Chondrocyte (in vitro differentiated cells): ENCODE measurements around the gene RPL10A. TPM values are rescaled to one million over a fixed set of nuclear protein-coding genes. Genes with fewer than 3 reads are reported as not detected.
A peak's percentile ranks its signal among the peaks of the same experiment; 100 is the strongest.

Experiments used
- DNase-seq: peaks from one replicate; pipeline ENCODE4 v3.0.0; 2021; ENCODE audit warnings: mixed read lengths, low spot score
- H3K27ac Mint-ChIP-seq: one replicate; pipeline ENCODE4 v1.8.0; 2021; ENCODE audit warnings: mild to moderate bottlenecking, moderate library complexity, mixed read lengths; ENCODE audit not compliant: unreplicated experiment
- H3K27me3 Mint-ChIP-seq: 2 replicates; pipeline ENCODE4 v1.8.0; 2021; ENCODE audit warnings: low read depth, mixed read lengths
- H3K36me3 Mint-ChIP-seq: 2 replicates; pipeline ENCODE4 v1.8.0; 2021; ENCODE audit warnings: low read depth, mixed read lengths
- H3K4me1 Mint-ChIP-seq: 2 replicates; pipeline ENCODE4 v1.8.0; 2021; ENCODE audit warnings: low read depth, mild to moderate bottlenecking, mixed read lengths
- H3K4me3 Mint-ChIP-seq: one replicate; pipeline ENCODE4 v1.8.0; 2021; ENCODE audit warnings: mild to moderate bottlenecking, moderate library complexity, mixed read lengths; ENCODE audit not compliant: unreplicated experiment
- H3K9me3 Mint-ChIP-seq: 2 replicates; pipeline ENCODE4 v1.8.0; 2021; ENCODE audit warnings: low read depth, mixed read lengths
- total RNA-seq: library from RNA; stranded (reverse); gene quantifications from 3 replicates; pipeline ENCODE4 v1.2.1, GENCODE V29; 2021
- TF ChIP-seq, protein P1 (sequence below): fragments of 200-600 bp; sonication (generic); IDR thresholded peaks from 2 replicates; pipeline ENCODE4 v1.5.0; 2021; ENCODE audit warnings: antibody characterized with exemption, mild to moderate bottlenecking, moderate library complexity

Gene RPL10A
- total RNA-seq, 1 donor from 2014 or later = 848 TPM

DNA sequence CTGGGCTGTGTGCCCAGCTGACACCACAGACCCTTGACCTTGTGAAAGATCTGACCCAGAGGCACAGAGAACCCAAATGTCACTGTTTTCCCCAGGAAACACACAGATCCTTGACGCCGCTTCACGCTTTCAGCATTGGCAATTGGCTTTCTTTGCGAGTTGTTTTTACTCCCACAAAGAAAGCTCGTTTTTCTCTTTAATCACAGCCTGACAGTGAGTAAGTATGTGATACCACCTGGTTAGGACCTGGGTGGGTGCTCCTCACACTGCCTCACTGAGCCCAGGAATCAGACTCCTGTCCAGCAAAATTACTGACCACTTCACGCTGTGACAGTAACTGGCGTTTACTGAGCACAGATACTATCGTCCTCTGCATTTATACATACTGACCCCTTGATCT lies 13.0 kb downstream of the RPL10A start:
- H3K27me3 Mint-ChIP-seq = no peaks in the 10 kb centered on the region
- H3K36me3 Mint-ChIP-seq = peaks cover 9% of the 10 kb centered on the region
- TF ChIP-seq, protein P1, sequence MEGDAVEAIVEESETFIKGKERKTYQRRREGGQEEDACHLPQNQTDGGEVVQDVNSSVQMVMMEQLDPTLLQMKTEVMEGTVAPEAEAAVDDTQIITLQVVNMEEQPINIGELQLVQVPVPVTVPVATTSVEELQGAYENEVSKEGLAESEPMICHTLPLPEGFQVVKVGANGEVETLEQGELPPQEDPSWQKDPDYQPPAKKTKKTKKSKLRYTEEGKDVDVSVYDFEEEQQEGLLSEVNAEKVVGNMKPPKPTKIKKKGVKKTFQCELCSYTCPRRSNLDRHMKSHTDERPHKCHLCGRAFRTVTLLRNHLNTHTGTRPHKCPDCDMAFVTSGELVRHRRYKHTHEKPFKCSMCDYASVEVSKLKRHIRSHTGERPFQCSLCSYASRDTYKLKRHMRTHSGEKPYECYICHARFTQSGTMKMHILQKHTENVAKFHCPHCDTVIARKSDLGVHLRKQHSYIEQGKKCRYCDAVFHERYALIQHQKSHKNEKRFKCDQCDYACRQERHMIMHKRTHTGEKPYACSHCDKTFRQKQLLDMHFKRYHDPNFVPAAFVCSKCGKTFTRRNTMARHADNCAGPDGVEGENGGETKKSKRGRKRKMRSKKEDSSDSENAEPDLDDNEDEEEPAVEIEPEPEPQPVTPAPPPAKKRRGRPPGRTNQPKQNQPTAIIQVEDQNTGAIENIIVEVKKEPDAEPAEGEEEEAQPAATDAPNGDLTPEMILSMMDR = no peak
- H3K4me3 Mint-ChIP-seq = no peak overlapping the region
- no peak overlapping the region for H3K27ac Mint-ChIP-seq
- H3K9me3 Mint-ChIP-seq = no peaks in the 10 kb centered on the region
- peaks cover 15% of the 10 kb centered on the region for H3K4me1 Mint-ChIP-seq
- no peak for DNase-seq

DNA sequence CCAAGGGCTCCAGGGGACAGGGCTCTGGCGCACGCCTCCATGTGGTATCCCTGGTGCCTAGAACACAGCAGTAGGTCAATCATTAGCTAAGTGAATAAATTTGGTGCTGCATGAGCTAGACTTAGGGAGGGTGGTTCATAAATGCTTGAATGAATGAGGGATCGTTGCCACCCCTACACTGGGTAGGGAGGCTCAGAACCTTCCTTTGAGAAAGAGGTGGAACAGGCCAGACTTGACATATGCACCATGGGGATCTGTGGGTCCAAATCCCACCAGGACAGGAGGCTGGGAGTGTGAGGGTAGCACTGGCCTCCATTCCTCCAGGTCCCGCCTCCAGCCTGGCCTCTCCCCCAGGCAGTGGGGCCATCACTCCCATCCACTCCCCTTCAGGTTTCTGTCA lies 14.9 kb downstream of the RPL10A start:
- TF ChIP-seq, protein P1 = no peak
- Mint-ChIP-seq H3K9me3 (no peaks in the 10 kb centered on the region), H3K27ac (no peak overlapping the region), H3K4me1 (peaks cover 26% of the 10 kb centered on the region), H3K36me3 (peaks cover 9% of the 10 kb centered on the region), H3K4me3 (no peak overlapping the region), H3K27me3 (no peaks in the 10 kb centered on the region)
- DNase-seq = no peak

DNA sequence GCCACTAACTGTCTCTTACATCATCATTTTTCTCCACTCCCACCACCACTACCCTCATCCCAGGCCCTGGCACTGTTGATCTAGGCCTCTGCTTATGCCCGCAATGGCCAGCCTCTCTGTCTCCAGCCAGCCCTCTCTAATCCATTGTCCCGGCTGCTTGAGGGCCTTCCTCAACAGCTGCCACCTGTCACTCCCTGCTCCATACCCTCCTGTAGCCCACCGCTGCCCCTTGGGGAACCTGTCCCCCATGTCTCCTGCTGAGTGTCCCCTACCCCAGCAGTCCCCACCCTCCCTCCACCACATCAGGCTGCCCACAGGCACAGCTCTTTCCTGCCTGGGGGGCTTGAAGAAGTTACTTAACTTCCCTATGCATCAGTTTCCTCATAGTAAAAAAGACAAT lies 15.3 kb downstream of the RPL10A start:
- H3K4me3 Mint-ChIP-seq = no peak overlapping the region
- DNase-seq = no peak
- H3K27me3 Mint-ChIP-seq = no peaks in the 10 kb centered on the region
- H3K9me3 Mint-ChIP-seq = no peaks in the 10 kb centered on the region
- TF ChIP-seq, protein P1 = no peak
- H3K36me3 Mint-ChIP-seq = peaks cover 7% of the 10 kb centered on the region
- H3K4me1 Mint-ChIP-seq = peaks cover 31% of the 10 kb centered on the region
- no peak overlapping the region for H3K27ac Mint-ChIP-seq

DNA sequence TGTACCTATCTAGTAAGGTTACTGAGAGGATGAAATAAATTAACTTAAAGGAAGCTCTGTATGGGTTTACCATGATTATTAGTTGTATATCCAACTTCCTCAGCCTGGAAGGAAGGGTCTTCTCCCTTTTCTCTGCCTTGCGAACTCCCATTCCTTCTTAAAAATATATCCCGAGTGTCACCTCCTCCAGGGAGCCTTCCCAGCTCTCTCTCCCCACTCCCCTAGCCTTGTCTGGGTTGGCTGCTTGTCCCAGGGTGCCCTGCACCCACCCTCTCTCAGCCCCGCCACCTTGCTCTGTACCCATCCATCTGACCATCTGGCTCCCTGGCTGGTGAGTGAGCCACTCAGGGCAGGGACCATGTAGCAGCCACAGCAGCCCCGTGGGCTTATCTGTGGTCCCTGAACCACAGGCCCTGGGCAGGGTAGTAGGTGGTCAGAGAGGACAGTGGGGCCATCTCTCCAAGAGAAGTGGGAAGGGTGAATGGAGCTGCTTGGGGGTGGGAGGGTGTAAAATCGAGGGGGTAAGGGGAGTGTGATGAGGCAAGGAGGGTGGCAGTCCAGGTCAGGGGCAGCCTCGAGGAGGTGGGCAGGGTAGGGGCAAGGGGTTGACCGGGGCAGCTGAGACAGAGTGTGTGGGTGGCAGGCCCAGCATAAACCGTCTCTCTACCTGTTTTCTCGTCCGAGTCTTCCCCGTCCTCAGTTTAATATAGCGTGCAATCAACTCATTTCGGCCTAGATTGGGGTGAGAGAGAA lies 15.9 kb downstream of the RPL10A start:
- H3K27ac Mint-ChIP-seq = peak overlapping the region; percentile 12
- peaks cover 33% of the 10 kb centered on the region for H3K4me1 Mint-ChIP-seq
- DNase-seq = no peak
- no peaks in the 10 kb centered on the region for H3K9me3 Mint-ChIP-seq
- H3K4me3 Mint-ChIP-seq = no peak overlapping the region
- TF ChIP-seq, protein P1 = no peak
- peaks cover 6% of the 10 kb centered on the region for H3K36me3 Mint-ChIP-seq
- H3K27me3 Mint-ChIP-seq = no peaks in the 10 kb centered on the region

DNA sequence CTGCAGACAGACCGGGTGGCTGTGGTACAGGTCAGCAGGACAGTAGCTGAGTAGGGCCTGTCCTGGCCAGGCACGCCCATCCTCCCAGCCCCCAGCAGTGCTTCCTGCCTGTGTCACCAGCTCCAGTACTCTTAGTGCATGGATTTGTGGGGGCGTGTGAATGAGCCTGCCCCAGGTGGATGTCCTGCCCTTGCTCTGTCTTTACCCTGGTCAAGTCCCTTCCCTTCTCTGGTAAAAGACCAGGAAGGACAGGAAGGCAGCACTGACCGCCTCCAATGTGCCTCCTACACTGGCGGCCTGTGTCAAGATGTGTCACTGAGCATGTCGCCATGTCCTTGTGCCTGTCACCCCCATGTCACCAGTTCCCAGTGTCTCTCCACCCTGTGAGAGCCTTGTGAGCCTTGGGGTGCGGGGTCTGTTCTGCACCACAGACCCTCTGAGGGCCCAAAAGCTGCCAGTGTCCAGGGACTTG lies 16.8 kb downstream of the RPL10A start:
- Mint-ChIP-seq H3K9me3 (no peaks in the 10 kb centered on the region), H3K4me1 (peaks cover 39% of the 10 kb centered on the region), H3K27ac (peak overlapping the region; percentile 79), H3K4me3 (peak overlapping the region; percentile 4), H3K27me3 (no peaks in the 10 kb centered on the region), H3K36me3 (peaks cover 6% of the 10 kb centered on the region)
- TF ChIP-seq, protein P1 = no peak
- no peak for DNase-seq
